GM12874 (cell line): ENCODE results near the gene MAPRE2.

Experiments
- TF ChIP-seq, protein P1 (sequence below): IDR thresholded peaks from 2 replicates; pipeline ENCODE4 v1.5.1; 2011; ENCODE audit warnings: low read depth, mild to moderate bottlenecking, control low read depth, low read length, moderate library complexity; ENCODE audit not compliant: insufficient read depth

The MAPRE2 gene

DNA sequence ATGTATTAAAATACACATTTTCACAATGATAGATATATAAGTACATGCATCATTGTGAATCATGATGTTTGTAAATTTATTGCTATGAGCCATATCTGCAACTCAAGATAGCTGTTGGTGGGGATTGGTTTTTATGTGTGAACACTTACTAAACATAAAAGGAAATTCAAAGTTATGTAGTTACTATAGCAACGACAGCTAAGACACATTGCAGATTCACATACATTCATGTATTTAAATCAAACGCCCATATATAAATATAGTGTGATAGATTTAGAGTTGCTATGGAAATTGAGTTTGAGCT lies 65.6 kb downstream of the MAPRE2 start:
- TF ChIP-seq, protein P1, sequence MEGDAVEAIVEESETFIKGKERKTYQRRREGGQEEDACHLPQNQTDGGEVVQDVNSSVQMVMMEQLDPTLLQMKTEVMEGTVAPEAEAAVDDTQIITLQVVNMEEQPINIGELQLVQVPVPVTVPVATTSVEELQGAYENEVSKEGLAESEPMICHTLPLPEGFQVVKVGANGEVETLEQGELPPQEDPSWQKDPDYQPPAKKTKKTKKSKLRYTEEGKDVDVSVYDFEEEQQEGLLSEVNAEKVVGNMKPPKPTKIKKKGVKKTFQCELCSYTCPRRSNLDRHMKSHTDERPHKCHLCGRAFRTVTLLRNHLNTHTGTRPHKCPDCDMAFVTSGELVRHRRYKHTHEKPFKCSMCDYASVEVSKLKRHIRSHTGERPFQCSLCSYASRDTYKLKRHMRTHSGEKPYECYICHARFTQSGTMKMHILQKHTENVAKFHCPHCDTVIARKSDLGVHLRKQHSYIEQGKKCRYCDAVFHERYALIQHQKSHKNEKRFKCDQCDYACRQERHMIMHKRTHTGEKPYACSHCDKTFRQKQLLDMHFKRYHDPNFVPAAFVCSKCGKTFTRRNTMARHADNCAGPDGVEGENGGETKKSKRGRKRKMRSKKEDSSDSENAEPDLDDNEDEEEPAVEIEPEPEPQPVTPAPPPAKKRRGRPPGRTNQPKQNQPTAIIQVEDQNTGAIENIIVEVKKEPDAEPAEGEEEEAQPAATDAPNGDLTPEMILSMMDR = no peak

DNA sequence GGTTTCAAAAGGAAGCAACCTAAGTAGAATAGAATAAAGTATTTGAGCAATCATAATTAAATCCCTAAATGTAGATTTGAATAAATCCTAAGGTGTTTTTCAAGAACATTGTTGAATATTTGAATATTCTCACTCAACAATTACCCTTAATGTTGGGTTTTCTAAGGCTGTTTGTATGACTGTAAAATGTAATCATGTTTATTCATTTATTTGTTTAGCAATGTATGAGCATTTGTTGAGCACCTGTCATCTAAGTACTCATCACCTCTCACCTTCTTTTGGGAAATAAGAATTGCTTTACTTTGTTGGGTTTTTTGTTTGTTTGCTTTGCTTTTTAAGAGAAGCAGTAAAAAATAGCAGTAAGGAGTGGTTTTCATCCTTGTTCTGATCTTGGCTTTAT lies 66.0 kb downstream of the MAPRE2 start:
- TF ChIP-seq, protein P1 = no peak

DNA sequence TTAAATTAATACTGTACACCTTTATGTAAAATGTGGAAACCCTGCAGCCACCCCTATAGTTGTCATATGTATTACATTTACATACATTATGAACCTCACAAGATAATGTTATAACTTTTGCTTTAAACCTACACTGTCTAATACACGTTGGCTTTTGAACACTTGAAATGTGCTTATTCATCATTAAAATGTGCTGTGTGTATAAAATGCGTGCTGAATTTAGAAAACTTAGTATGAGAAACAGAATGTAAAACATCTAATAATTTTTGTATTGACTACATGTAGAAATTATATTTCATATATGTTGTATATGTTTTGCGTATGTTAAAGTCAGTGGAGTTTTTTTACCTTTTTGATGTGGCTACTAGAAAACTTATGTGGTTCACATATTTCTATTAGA lies 68.8 kb downstream of the MAPRE2 start:
- TF ChIP-seq, protein P1 = no peak

DNA sequence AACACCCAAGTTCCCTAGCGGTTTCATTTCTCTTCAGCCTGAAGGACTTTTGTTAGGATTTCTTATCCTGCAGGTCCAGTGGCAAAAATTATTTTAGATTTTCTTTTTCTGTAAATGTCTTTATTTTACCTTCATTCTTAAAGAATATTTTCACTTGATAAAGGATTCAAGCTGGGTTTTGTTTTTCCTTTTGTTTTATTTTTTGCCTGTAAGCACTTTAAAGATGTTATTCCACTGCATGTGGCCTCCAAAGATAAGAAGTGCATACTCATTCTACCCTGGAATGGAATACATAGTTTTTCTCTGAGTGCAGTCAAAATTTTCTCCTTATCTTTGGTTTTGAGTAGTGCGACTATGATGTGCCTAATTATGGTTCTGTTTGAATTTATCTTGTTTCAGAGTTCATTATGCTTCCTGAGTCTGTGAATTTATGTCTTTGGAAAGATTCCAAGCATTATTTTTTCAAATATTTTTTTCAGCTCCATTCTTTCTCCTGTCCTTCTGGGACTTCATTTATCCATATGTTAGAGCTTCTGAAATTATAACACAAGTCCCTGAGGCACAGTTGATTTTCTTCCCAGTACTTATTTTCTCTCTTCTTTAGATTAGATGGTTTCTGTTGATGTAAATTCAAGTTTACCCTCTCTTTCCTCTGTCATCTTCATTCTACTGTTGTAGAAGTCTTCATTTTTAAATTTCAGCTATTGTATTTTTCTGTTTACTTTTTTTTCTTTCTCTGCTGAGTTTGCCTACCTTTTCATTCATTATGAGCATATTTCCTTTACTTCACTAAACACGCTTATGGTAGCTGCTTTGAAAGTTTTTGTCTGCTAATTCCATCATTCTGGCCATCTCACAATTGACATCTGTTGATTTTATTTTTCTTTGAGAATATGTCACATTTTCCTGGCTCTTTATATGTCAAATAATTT lies 69.6 kb downstream of the MAPRE2 start:
- TF ChIP-seq, protein P1 = no peak

DNA sequence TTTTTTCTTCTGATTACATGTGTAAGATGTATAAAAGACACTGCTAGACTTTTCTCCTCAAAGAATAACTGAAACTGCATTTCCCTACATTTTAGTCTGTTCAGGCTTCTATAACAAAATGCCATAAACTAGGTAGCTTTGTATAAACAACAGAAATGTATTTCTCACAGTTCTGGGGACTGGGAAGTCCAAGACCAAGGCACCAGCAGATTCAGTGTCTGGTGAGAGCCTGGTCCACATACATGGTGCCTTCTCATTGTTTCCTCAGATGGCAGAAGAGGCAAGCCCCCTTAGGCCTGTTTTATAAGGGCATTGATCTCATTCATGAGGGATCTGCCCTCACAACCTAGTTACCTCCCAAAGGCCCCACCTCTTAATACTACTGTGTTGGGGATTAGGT lies 71.5 kb downstream of the MAPRE2 start:
- TF ChIP-seq, protein P1 = no peak

DNA sequence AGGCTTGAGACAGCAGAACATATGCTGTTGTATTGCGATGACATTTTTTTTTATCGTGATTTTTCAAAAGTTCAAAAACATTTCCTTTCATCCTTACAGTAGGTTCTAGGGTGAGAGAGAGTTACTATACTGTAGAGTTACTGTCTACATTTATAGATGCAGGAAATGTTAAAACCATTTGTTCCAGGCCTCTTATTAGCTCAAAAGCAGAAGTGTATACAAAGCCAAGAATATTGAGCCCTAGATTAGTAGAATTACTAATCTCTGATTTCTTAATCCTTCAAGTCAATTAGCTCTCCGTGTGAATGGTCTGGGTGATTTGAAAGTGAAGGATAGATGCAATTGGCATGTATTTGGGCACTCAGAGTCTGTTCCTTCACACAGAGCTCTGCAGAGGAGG lies 73.1 kb downstream of the MAPRE2 start:
- TF ChIP-seq, protein P1 = no peak

DNA sequence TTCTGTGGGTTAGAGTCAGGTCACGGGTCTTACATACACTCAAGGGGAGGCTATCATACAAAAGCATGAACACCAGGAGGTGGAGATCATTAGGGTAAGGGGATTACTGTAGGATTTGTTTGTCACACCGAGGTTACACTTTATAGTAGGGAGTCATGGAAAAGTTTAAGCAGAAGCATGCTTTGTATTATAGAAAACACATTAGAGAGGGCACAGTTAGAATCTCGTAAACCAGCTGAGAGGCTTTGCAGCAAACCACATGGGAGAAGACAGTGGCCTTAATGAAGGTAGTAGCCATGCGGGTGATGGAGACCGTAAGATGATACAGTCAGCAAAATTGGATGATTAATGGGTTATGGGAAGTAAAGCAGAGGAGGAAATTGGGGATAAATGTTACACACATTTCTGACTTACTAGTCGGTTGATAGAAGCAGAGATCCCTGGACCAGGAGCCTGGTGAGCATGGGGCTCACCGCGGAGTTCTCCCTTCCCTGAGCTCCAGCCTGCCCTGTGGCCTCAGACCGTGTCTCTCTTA lies 75.6 kb downstream of the MAPRE2 start:
- TF ChIP-seq, protein P1 = no peak
